Neural cell (in vitro differentiated cells): ENCODE data around the gene KCNK10.

Source experiments
- CTCF ChIP-seq: fragments of 450-650 bp; IDR thresholded peaks from 2 replicates; pipeline ENCODE4 v1.5.1; 2014; ENCODE audit warnings: antibody characterized with exemption, mild to moderate bottlenecking, moderate library complexity; ENCODE audit not compliant: poor library complexity, severe bottlenecking
- EP300 ChIP-seq: fragments of 450-650 bp; conservative IDR thresholded peaks from 2 replicates; pipeline ENCODE4 v1.6.1; 2014; ENCODE audit warnings: antibody characterized with exemption, mild to moderate bottlenecking, moderate library complexity; ENCODE audit not compliant: poor library complexity, severe bottlenecking
- EZH2 ChIP-seq: fragments of 200-600, 300-800 bp; shearing (Covaris generic), sonication (generic); IDR thresholded peaks from 2 replicates; pipeline ENCODE4 v1.6.1; 2014; ENCODE audit warnings: antibody characterized with exemption, low read length, borderline replicate concordance, mild to moderate bottlenecking; ENCODE audit not compliant: insufficient read depth, poor library complexity, severe bottlenecking
- POLR2AphosphoS5 ChIP-seq: IDR thresholded peaks from 2 replicates; pipeline ENCODE4 v1.6.1; 2012
- RAD21 ChIP-seq: fragments of 450-650 bp; conservative IDR thresholded peaks from 2 replicates; pipeline ENCODE4 v1.6.1; 2014; ENCODE audit warnings: antibody characterized with exemption, mild to moderate bottlenecking, moderate library complexity

- TF ChIP-seq POLR2AphosphoS5 (no peak), CTCF (no peak), EZH2 (no peak), EP300 (no peak), RAD21 (no peak)
Observed at GRCh38 chr14:88296351-88296750, 26.7 kb downstream of the KCNK10 start.
